22Rv1 (cell line): ENCODE results near the gene AFTPH.

ENCODE experiments used
- ZFX ChIP-seq: fragments of 450-650 bp; IDR thresholded peaks from 2 replicates; pipeline ENCODE4 v1.6.1; 2017; ENCODE audit warnings: antibody characterized with exemption, borderline replicate concordance
- TF ChIP-seq, protein P1 (sequence below): fragments of 450-650 bp; IDR thresholded peaks from 2 replicates; pipeline ENCODE4 v1.5.1; 2017; ENCODE audit warnings: mild to moderate bottlenecking

DNA sequence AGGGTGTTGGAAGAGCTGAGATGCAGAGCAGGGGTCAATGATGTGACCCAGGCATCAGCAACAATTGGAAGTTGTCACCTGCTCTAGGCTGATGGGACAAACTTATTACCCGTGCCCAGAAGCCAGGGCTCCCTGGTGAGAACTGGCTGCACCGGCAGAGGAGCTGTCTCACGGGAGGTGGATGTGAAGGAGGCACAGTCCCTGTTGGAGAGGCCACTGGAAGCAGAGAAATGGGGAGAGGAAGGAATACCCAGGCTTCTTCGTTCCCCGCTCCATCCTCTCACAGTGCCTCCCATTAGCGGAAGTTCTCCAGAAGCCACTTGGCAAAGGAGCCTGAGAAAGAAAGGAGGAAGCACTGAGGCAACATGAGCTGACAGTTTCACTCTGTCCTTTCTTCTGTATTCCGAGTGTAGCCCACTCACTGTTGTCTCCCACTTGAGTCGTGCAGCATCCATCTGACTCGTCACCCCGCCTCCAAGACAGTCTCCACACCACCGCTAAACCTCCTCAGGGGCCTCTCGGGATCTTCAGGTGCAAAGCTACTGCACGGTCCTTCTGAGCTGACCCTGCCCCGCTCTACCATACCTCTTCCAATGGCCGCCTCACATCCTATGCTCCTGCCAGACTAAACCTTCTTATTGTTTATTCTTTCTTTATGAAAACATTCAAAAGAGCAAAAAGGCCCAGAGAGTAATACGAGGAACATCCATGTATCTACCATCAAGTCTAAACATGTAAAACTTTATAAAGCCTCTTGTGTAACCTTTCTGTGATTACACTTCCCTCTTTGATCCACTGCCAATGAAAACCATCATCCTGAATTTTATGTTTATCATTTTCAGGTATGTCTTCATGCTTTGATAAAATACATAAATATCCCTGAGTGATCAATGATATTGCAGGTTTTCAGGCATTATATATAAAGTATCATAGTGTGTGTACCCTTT, 19.1 kb upstream of the AFTPH start:
- TF ChIP-seq, protein P1, sequence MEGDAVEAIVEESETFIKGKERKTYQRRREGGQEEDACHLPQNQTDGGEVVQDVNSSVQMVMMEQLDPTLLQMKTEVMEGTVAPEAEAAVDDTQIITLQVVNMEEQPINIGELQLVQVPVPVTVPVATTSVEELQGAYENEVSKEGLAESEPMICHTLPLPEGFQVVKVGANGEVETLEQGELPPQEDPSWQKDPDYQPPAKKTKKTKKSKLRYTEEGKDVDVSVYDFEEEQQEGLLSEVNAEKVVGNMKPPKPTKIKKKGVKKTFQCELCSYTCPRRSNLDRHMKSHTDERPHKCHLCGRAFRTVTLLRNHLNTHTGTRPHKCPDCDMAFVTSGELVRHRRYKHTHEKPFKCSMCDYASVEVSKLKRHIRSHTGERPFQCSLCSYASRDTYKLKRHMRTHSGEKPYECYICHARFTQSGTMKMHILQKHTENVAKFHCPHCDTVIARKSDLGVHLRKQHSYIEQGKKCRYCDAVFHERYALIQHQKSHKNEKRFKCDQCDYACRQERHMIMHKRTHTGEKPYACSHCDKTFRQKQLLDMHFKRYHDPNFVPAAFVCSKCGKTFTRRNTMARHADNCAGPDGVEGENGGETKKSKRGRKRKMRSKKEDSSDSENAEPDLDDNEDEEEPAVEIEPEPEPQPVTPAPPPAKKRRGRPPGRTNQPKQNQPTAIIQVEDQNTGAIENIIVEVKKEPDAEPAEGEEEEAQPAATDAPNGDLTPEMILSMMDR: no peak
- TF ChIP-seq ZFX: no peak
